ENCODE results near the gene ZEB1. TPM values are rescaled to one million over a fixed set of nuclear protein-coding genes. Genes with fewer than 3 reads are reported as not detected.

ZEB1 gene
- total and polyA plus RNA-seq, 2 of the 13 experiments (the other 11 are each of a cell fraction or from before 2014, with no cell fraction given) = 9.6 to 18.0 TPM

- ATAC-seq (no peak), FAIRE-seq (no peak), DNase-seq (ENCODE audit: low spot score) (no peak)
- Histone ChIP-seq H4K20me1 (ENCODE audit: insufficient read depth, low read length) (peaks cover 9% of the 10 kb centered on the region), H3K27me3 (ENCODE audit: control insufficient read depth in 1 of 2, insufficient read depth in 2 of 2, low read length in 2 of 2) (no peaks in the 10 kb centered on the region; a peak in 1 of 5 replicates), H3K4me2 (ENCODE audit: low read depth, low read length) (peak overlapping the region; percentile 84), H3K79me2 (ENCODE audit: insufficient read depth, low read length) (peaks cover 25% of the 10 kb centered on the region), H3K4me1 (ENCODE audit: insufficient read depth, low read length) (peaks cover 28% of the 10 kb centered on the region), H3K9me3 (ENCODE audit: low read length) (no peaks in the 10 kb centered on the region), H3K9ac (ENCODE audit: insufficient read depth, low read depth, low read length) (peak overlapping the region; percentile 81), H3K36me3 (replicated peaks in 1 of 2; ENCODE audit: control insufficient read depth in 1 of 2, insufficient read depth in 2 of 2, low read length in 2 of 2) (no peaks in the 10 kb centered on the region), H2AFZ (ENCODE audit: low read length) (no peak overlapping the region), H3K27ac (ENCODE audit: extremely low read length, insufficient read depth, low read length) (peak overlapping the region; percentile 66), H3K4me3 (replicated peaks in 1 of 3; ENCODE audit: insufficient read depth in 1 of 3, low read depth in 2 of 3, low read length in 3 of 3) (peak overlapping the region; percentile 97 to 99 (median 97))
- BruUV-seq (replicated peaks) = no TSS peak
- 27% methylated on average over 21 of the region's 21 CpGs for WGBS (ENCODE audit: low lambda C conversion rate)
- intact Hi-C loops (cut with micrococcal nuclease; ENCODE audit: unreplicated experiment) (loop anchor here (2.0 kb wide), 1 partner anchor 151 kb away; no protein-coding TSS in a partner anchor), in situ Hi-C loops (cut with HindIII; ENCODE audit: extremely low pct_ligation_motif_present, low pct_unique_long_range_greater_than_20kb) (no loop called here)
- CTCF ChIA-PET (ENCODE audit: low intra/inter-chr PET ratio, low total read pairs) = no interaction called here
- TF ChIP-seq JUND (CRISPR knock-in tag; IDR thresholded peaks at IDR 0.05) (0 out of 2 replicates have a peak, but pooled peaks have one; percentile 42), ZKSCAN1 (IDR thresholded peaks at IDR 0.05; ENCODE audit: low read length) (peak; percentile 64; the same call in 1 of the 2 replicates), ZNF292 (CRISPR knock-in tag; IDR thresholded peaks at IDR 0.05; ENCODE audit: borderline replicate concordance, low read depth) (peak; percentile 34; the same call in 1 of the 2 replicates), POLR2G (IDR thresholded peaks at IDR 0.05; ENCODE audit: low read depth, low read length) (no peak)
- POLR2A ChIA-PET = interaction anchor here (1.7 kb wide), 1 partner anchor 286 kb away, joined by 5 read pairs; the partner anchor contains the start of gene ZNF438
Measured at GRCh38 chr10:31317652-31318381, 1.2 kb upstream of the ZEB1 start.

- peak overlapping the region; percentile 66 for H3K27ac ChIP-seq (ENCODE audit: extremely low read length, insufficient read depth, low read length)
- peaks cover 12% of the 10 kb centered on the region for H4K20me1 ChIP-seq (ENCODE audit: insufficient read depth, low read length)
- peak overlapping the region; percentile 97 to 99 (median 97) for H3K4me3 ChIP-seq (replicated peaks in 1 of 3; ENCODE audit: insufficient read depth in 1 of 3, low read depth in 2 of 3, low read length in 3 of 3)
- H3K4me2 ChIP-seq (ENCODE audit: low read depth, low read length) = peak overlapping the region; percentile 84
- BruUV-seq (replicated peaks) = TSS peak; percentile 85
- 0% methylated on average over 3 of the region's 32 CpGs for WGBS (ENCODE audit: low lambda C conversion rate)
- H3K27me3 ChIP-seq (ENCODE audit: control insufficient read depth in 1 of 2, insufficient read depth in 2 of 2, low read length in 2 of 2) = no peaks in the 10 kb centered on the region; a peak in 1 of 5 replicates
- DNase-seq (ENCODE audit: low spot score) (peak; percentile 12), ATAC-seq (peak; percentile 75), FAIRE-seq (no peak)
- intact Hi-C loops (cut with micrococcal nuclease; ENCODE audit: unreplicated experiment) (loop anchor here (2.0 kb wide), 1 partner anchor 150 kb away; no protein-coding TSS in a partner anchor), in situ Hi-C loops (cut with HindIII; ENCODE audit: extremely low pct_ligation_motif_present, low pct_unique_long_range_greater_than_20kb) (no loop called here)
- no peaks in the 10 kb centered on the region for H3K9me3 ChIP-seq (ENCODE audit: low read length)
- H3K79me2 ChIP-seq (ENCODE audit: insufficient read depth, low read length) = peaks cover 31% of the 10 kb centered on the region
- H3K36me3 ChIP-seq (replicated peaks in 1 of 2; ENCODE audit: control insufficient read depth in 1 of 2, insufficient read depth in 2 of 2, low read length in 2 of 2) = no peaks in the 10 kb centered on the region
- peak overlapping the region; percentile 43 for H2AFZ ChIP-seq (ENCODE audit: low read length)
- CTCF ChIA-PET (ENCODE audit: low intra/inter-chr PET ratio, low total read pairs) = no interaction called here
- POLR2A ChIA-PET = interaction anchor here (1.7 kb wide), 1 partner anchor 287 kb away, joined by 5 read pairs; the partner anchor contains the start of gene ZNF438
- H3K4me1 ChIP-seq (ENCODE audit: insufficient read depth, low read length) = peaks cover 28% of the 10 kb centered on the region
- H3K9ac ChIP-seq (ENCODE audit: insufficient read depth, low read depth, low read length) = peak overlapping the region; percentile 81
- TF ChIP-seq ZNF704 (CRISPR knock-in tag; IDR thresholded peaks at IDR 0.05; ENCODE audit: borderline replicate concordance) = no peak
- TF ChIP-seq ZNF501 (CRISPR knock-in tag; IDR thresholded peaks at IDR 0.05) = peak; percentile 42; the same call in 1 of the 2 replicates
- TF ChIP-seq ZNF563 (CRISPR knock-in tag; IDR thresholded peaks at IDR 0.05) = peak; percentile 77
- TF ChIP-seq BCL3 (CRISPR knock-in tag; IDR thresholded peaks at IDR 0.05) = peak; percentile 78; the same call in 1 of the 2 replicates
- peak; percentile 17 for TF ChIP-seq XRCC5 (optimal IDR thresholded peaks at IDR 0.05; ENCODE audit: low read length)
- peak; percentile 74; the same call in 1 of the 2 replicates for TF ChIP-seq ZNF430 (CRISPR knock-in tag; IDR thresholded peaks at IDR 0.05)
- TF ChIP-seq ZNF136 (CRISPR knock-in tag; IDR thresholded peaks at IDR 0.05; ENCODE audit: low read depth) = peak; percentile 69; the same call in 1 of the 2 replicates
- peak; percentile 18; the same call in 1 of the 2 replicates for TF ChIP-seq ZNF292 (CRISPR knock-in tag; IDR thresholded peaks at IDR 0.05; ENCODE audit: borderline replicate concordance, low read depth)
- 0 out of 2 replicates have a peak, but pooled peaks have one; percentile 33 for TF ChIP-seq ZNF550 (CRISPR knock-in tag; IDR thresholded peaks at IDR 0.05; ENCODE audit: borderline replicate concordance)
Measured at GRCh38 chr10:31318382-31318853, 598 bp upstream of the ZEB1 start.
